ENCODE results near the gene ABCC4. TPM values are rescaled to one million over a fixed set of nuclear protein-coding genes. Genes with fewer than 3 reads are reported as not detected.

The ABCC4 gene
- total RNA-seq, 1 donor, result 21.4 TPM

DNA sequence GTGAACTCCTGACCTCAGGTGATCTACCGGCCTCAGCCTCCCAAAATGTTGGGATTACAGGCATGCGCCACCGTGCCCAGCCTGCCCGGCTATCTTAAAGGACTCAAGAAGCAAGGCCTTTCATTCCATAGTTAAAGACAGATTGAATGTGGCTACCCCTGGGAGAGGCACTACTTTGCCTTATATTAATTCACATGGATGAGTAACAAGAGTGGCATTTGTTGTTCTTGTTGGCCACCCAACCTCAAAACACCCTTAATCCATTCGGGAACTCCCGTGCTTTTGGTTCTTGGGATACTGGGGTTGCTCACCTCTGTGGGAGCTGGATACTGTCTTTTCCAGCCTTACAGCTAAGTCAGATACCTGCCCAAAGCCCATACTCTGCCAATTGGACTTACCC lies 34.4 kb upstream of the ABCC4 start:
- no peak for DNase-seq (ENCODE audit: low read depth)
- TF ChIP-seq, protein P1, sequence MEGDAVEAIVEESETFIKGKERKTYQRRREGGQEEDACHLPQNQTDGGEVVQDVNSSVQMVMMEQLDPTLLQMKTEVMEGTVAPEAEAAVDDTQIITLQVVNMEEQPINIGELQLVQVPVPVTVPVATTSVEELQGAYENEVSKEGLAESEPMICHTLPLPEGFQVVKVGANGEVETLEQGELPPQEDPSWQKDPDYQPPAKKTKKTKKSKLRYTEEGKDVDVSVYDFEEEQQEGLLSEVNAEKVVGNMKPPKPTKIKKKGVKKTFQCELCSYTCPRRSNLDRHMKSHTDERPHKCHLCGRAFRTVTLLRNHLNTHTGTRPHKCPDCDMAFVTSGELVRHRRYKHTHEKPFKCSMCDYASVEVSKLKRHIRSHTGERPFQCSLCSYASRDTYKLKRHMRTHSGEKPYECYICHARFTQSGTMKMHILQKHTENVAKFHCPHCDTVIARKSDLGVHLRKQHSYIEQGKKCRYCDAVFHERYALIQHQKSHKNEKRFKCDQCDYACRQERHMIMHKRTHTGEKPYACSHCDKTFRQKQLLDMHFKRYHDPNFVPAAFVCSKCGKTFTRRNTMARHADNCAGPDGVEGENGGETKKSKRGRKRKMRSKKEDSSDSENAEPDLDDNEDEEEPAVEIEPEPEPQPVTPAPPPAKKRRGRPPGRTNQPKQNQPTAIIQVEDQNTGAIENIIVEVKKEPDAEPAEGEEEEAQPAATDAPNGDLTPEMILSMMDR (IDR thresholded peaks at IDR 0.05; ENCODE audit: insufficient read depth, low read length), result no peak
- no peak overlapping the region for H3K4me3 ChIP-seq (ENCODE audit: low read depth, low read length)

DNA sequence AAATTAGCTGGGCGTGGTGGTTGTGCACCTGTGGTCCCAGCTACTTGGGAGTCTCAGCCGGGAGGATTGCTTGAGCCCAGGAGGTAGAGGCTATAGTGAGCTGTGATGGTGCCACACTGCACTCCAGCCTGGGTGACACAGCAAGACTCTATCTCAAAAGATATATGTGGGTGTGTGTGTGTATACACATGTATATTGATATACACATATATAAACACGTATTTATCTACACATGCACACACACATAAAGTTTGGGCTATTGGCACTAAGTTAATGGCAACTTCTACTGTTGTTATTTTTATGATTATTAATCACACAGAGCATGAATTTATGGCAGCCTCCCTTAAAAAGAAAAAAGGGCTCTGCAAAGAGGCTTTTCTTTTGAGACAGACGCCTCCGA lies 27.1 kb upstream of the ABCC4 start:
- DNase-seq (ENCODE audit: low read depth), result no peak
- TF ChIP-seq, protein P1 (IDR thresholded peaks at IDR 0.05; ENCODE audit: insufficient read depth, low read length), result no peak
- no peak overlapping the region for H3K4me3 ChIP-seq (ENCODE audit: low read depth, low read length)

DNA sequence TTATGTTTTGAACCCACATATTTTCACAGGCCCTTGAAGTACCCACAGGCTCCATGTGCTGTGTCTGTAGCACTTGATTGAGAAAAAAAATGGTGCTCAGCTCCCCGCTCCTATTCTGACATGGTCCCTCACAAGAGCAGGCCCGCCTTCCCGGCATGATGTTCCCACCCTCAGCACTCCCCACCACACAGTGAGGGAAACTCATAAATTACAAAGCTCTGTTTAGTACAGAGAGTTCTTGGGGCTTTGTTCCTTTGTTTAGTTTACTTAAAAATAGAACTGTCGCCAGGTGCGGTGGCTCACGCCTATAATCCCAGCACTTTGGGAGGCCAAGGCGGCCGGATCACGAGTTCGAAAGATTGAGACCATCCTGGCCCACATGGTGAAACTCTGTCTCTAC lies 25.9 kb upstream of the ABCC4 start:
- H3K4me3 ChIP-seq (ENCODE audit: low read depth, low read length), result no peak overlapping the region
- DNase-seq (ENCODE audit: low read depth), result no peak
- TF ChIP-seq, protein P1 (IDR thresholded peaks at IDR 0.05; ENCODE audit: insufficient read depth, low read length), result no peak

DNA sequence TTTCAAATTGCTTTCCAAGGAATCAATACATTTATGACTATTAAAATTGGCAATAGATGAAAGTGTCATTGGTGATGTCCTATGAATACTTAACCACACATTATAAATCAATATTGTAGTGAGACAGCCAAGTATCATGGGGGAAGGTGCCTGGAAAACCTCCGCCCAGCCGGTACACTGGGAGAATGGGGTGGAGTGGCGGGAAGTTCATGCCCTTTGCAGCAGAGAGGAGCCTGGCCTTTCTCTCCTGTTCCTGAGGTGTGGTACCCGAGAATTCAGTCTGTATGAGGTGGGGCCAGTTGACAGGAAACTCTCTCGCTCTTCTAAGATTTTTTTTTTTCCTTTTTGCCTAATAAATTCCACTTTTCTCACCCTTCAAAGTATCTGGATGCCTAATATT lies 25.4 kb upstream of the ABCC4 start:
- TF ChIP-seq, protein P1 (IDR thresholded peaks at IDR 0.05; ENCODE audit: insufficient read depth, low read length), result no peak
- DNase-seq (ENCODE audit: low read depth), result no peak
- no peak overlapping the region for H3K4me3 ChIP-seq (ENCODE audit: low read depth, low read length)

DNA sequence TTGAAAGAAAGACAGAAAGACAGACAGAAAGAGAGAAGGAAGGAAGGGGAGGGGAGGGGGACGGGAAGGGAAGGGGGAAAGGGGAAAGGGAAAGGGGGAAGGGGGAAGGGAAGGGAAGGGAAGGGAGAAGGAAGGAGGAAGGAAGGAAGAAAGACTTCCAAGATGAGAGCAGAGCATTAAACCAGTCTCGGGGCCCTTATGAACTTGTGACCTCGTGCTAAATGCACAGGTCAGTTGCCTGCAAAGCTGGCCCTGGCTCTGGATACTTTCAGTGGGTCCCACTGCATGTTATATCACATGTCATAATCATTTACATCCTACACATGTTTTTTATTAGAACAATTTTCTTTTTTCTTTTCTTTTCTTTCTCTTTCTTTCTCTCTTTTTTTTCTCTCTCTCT lies 24.2 kb upstream of the ABCC4 start:
- no peak for DNase-seq (ENCODE audit: low read depth)
- TF ChIP-seq, protein P1 (IDR thresholded peaks at IDR 0.05; ENCODE audit: insufficient read depth, low read length), result no peak
- H3K4me3 ChIP-seq (ENCODE audit: low read depth, low read length), result no peak overlapping the region

DNA sequence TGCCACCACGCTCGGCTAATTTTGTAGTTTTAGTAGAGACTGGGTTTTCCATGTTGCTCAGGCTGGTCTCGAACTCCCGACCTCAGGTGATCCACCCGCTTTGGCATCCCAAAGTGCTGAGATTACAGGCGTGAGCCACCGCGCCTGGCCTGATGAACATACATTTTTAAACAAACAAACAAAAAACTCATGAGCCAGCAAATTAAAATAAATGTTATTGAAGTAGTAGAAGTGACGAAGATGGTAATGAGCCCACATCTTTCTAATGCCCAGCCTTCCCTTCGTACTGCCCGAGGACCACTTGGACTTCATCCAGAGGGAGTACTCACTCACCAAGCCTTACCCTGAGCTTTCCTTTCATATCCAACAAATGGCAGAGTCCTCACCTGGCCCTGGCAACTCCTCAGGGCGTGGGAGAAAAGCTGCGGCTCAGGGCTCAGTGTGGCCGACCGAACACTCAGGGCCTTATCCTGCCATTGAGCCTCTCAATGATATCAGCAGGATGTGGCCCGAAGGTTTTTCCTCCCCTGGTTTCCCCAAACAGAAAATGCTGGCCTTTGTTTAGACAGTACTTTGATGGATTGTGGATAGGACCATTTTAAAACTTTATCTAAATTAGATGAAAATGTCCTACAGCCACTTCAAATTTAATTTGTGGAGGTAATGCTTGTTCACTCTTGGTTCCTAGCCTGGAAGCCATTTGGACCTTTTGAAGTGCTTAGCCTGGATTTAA lies 22.8 kb upstream of the ABCC4 start:
- TF ChIP-seq, protein P1 (IDR thresholded peaks at IDR 0.05; ENCODE audit: insufficient read depth, low read length), result no peak
- no peak overlapping the region for H3K4me3 ChIP-seq (ENCODE audit: low read depth, low read length)
- DNase-seq (ENCODE audit: low read depth), result no peak

Data from fibroblast of the aortic adventitia (primary cell).